ENCODE data around the gene HNRNPF.
"Not testable (repeated sequence)": the region's sequence is repeated elsewhere in the genome, so short reads cannot be mapped to it uniquely, and the experiment has no call there.

Gene HNRNPF

GRCh38 chr10:43408710-43409384 lies at the start of gene HNRNPF:
Gene HNRNPF, minus strand, starts transcription at chr10:43409186. Its CDS starts 21,302 bp downstream, at chr10:43387884.
- peak; percentile 56 for DNase-seq

DNA sequence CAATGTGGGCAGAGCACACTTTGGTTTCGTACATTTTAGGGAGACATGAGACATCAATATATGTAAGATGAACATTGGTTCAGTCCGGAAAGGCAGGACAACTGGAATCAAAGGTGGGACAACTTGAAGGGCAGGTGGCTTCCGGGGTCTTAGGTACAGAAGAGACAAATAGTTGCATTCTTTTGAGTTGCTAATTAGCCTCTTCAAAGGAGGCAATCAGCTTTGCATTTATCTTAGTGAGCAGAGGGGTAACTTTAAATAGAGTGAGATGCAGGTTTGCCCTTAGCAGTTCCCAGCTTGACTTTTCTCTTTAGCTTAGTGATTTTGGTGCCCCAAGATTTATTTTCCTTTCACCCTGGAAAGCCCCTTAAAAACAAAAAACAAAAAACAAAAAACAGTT lies 49.2 kb upstream of the HNRNPF start:
- no peak for DNase-seq

DNA sequence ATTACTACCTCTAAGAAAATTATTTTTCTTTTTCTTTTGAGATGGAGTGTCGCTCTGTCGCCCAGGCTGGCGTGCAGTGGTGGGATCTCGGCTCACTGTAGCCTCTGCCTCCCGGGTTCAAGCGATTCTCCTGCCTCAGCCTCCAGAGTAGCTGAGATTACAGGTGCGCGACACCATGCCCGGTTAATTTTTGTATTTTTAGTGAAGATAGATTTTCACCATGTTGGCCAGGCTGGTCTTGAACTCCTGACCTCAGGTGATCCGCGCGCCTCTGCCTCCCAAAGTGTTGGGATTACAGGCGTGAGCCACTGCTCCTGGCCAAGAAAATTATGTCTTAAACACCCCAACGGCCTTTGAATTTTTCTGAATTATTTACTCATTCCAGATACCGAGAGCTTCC lies 47.6 kb upstream of the HNRNPF start:
- DNase-seq, result not testable (repeated sequence)

DNA sequence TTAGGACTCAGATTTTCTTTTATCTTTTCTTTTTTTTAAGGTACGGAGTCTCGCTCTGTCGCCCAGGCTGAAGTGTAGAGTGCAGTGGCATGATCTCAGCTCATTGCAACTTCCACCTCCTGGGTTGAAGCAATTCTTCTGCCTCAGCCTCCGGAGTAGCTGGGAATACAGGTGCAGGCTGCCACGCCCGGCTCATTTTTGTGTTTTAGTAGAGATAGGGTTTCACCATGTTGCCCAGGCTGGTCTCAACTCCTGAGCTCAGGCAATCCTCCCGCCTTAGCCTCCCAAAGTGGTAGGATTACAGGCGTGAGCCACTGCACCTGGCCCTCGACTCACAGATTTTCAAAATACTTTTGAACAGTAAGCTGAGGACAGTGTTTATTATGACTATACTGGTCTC lies 45.0 kb upstream of the HNRNPF start:
- not testable (repeated sequence) for DNase-seq

- no peak for DNase-seq
These were observed 44.4 kb upstream of the HNRNPF start for GRCh38 chr10:43453266-43453831.

- DNase-seq, result no peak
These were observed 43.4 kb upstream of the HNRNPF start for GRCh38 chr10:43452356-43452914.

DNA sequence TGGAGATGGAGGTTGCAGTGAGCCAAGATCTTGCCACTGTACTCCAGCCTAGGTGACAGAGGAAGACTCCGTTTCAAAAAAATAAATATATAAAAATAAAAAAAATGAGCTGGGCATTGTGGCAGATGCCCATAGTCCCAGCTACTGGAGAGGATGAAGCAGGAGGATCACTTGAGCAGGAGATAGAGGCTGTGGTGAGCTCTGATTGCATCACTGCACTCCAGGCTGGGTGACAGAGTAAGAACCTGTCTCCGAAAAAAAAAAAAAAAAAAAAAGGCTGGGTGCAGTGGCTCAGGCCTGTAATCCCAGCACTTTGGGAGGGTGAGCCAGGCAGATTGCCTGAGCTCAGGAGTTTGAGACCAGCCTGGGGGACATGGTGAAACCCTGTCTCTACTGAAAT lies 39.8 kb upstream of the HNRNPF start:
- no peak for DNase-seq

GRCh38 chr10:43446219-43447017 lies 37.4 kb upstream of the HNRNPF start:
- DNase-seq, result not testable (repeated sequence)

DNA sequence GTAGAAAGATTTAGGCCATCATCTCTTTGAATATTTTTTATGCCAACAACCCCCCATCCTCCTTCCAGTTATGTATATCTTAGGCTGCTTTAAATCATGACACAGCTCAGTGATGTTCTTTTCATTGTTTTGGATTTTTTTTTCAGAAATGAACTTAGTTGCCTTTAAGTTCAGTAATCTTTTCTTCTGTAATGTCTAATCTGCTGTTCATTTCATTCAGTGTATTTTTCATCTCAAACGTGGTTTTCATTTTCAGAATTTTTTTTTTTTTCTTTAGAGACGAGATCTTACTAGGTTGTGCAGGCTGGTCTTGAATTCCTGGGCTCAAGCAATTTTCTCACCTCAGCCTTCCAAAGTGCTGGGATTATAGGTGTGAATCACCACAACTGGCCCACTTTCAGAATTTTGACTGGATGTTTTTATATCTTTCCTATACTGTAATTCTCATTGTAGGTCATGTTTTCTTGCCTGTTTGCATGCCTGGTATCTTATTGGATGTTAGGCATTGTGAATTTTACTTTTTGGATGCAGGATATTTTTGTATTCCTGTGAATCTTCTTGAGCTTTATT lies 36.0 kb upstream of the HNRNPF start:
- DNase-seq, result no peak

GRCh38 chr10:43444323-43444722 lies 35.3 kb upstream of the HNRNPF start:
- no peak for DNase-seq

DNA sequence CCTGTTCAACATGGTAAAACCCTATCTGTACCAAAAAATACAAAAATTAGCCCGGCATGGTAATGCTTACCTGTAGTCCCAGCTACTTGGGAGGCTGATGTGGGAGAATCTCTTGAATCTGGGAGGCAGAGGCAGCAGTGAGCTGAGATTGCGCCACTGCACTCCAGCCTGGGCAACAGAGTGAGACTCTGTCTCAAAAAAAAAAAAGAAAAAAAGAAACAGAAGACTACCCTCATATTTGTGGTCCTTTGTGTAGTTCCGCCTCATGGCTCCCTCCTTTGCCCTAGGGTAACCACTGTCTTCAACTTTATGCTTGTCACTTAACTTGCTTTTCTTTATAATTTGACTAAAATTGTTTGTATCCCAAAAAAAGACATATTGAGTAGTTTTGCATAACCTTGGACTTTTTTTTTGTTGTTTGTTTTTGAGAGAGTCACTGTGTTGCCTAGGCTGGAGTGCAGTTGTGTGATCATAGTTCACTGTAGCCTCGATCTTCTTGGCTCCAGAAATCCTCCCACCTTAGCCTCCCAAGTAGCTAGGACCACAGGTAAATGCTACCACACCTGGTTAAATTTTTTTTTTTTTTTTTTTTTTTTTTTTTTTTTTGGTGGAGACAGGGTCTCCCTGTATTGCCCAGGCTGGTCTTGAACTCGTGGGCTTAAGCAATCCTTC lies 31.6 kb upstream of the HNRNPF start:
- DNase-seq, result no peak

- no peak for DNase-seq
These were observed 28.3 kb upstream of the HNRNPF start for GRCh38 chr10:43437141-43437870.

- DNase-seq, result no peak
These were observed 27.5 kb upstream of the HNRNPF start, which contains the start of gene ZNF487 for GRCh38 chr10:43436291-43437140. Gene ZNF487, plus strand, starts transcription at chr10:43437111. Its CDS starts 38,703 bp downstream, at chr10:43475814.

DNA sequence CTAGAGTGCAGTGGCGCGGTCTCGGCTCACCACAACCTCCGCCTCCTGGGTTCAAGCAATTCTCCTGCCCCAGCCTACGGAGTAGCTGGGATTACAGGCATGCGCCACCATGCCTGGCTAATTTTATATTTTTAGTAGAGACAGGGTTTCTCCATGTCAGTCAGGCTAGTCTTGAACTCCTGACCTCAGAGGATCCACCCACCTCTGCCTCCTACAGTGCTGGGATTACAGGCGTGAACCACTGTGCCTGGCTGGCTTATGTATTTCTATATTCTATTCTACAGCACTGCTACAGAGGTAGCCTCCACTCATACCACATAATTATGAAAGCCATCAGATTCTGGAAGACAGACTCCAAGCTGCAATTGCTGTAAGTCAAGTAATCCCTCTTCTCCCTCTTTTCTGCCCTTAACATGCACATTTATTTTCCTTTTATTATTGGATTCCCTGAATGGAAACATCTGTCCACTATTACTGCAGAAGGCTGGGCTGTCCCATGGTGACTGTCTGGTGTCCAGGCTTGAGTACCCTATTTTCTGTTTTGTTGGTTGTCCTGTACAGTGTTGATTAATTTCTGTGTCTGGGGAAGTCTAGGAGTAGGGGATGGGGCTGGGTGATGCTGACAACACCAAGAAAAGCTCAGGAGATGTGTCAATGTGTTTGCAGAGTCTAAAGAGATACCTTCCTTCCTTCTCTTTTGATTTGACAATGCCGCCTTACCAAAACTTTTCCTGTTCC lies 22.1 kb upstream of the HNRNPF start:
- DNase-seq, result no peak

GRCh38 chr10:43427166-43427825 lies 18.3 kb upstream of the HNRNPF start:
- DNase-seq, result no peak

- not testable (repeated sequence) for DNase-seq
These were observed 17.5 kb upstream of the HNRNPF start for GRCh38 chr10:43426476-43426875.

GRCh38 chr10:43424416-43424815 lies 15.4 kb upstream of the HNRNPF start:
- no peak for DNase-seq

DNA sequence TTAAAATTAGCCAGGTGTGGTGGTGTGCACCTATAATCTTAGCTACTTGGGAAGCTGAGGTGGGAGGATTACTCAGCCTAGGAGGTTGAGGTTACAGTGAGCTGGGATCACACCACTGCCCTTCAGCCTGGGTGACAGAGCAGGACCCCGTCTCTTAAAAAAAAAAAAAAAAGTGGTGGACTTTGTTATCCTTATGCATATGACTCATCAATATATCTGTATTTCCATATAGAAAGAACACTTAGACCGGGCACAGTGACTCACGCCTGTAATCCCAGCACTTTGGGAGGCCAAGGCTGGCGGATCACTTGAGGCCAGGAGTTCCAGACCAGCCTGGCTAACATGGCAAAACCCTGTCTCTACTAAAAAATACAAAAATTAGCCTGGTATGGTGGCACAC lies 13.0 kb upstream of the HNRNPF start:
- DNase-seq, result not testable (repeated sequence)

DNA sequence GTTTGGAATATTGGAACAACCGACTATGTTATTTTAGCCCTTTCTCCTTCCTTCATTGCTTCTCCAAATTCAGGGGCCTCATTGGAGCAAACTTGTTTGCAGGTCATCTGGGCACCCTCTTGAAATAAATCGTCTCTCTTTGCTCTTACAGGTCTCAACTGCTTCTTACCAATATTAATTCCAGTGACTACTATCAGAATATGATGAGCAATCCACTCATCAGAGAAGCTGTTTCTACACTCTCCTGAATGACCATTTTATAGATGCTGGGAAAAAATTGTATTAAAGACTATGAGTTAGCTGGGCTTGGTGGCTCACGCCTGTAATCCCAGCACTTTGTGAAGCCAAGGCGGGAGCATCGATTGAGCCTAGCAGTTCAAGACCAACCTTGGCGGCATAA lies 12.5 kb upstream of the HNRNPF start:
- no peak for DNase-seq

- no peak for DNase-seq
These were observed 12.2 kb upstream of the HNRNPF start for GRCh38 chr10:43421201-43421507.
